ACC112 (cell line): ENCODE data around the gene NLRP14.

Source experiments
- H2AFZ ChIP-seq: fragments of 200-600 bp; sonication (generic); one replicate; pipeline ENCODE4 v1.6.0; 2017; ENCODE audit warnings: antibody characterized with exemption, low read length; ENCODE audit not compliant: unreplicated experiment
- H3K27ac ChIP-seq: fragments of 200-600 bp; sonication (generic); 2 replicates; pipeline ENCODE4 v1.5.1; 2014; ENCODE audit warnings: low read depth, mild to moderate bottlenecking, antibody characterized with exemption, low read length, moderate library complexity
- H3K27me3 ChIP-seq: fragments of 200-600 bp; sonication (generic); 2 replicates; pipeline ENCODE4 v1.6.1; 2014; ENCODE audit warnings: mild to moderate bottlenecking, antibody characterized with exemption, low read length, moderate library complexity, mixed read lengths; ENCODE audit not compliant: insufficient read depth
- H3K36me3 ChIP-seq: fragments of 200-600 bp; sonication (generic); 2 replicates; pipeline ENCODE4 v1.6.1; 2016; ENCODE audit warnings: mild to moderate bottlenecking, antibody characterized with exemption, low read length, moderate library complexity, mixed read lengths; ENCODE audit not compliant: insufficient read depth
- H3K4me1 ChIP-seq: fragments of 200-600 bp; sonication (generic); one replicate; pipeline ENCODE4 v1.6.1; 2016; ENCODE audit warnings: low read length, mixed read lengths; ENCODE audit not compliant: insufficient read depth, unreplicated experiment, control insufficient read depth
- H3K4me3 ChIP-seq: fragments of 200-600 bp; sonication (generic); 2 replicates; pipeline ENCODE4 v1.5.1; 2014; ENCODE audit warnings: mild to moderate bottlenecking, low read depth, low read length
- H3K79me2 ChIP-seq: fragments of 200-600 bp; sonication (generic); one replicate; pipeline ENCODE4 v1.6.0; 2016; ENCODE audit warnings: low read length; ENCODE audit not compliant: control insufficient read depth, unreplicated experiment, insufficient read depth

NLRP14 gene

DNA sequence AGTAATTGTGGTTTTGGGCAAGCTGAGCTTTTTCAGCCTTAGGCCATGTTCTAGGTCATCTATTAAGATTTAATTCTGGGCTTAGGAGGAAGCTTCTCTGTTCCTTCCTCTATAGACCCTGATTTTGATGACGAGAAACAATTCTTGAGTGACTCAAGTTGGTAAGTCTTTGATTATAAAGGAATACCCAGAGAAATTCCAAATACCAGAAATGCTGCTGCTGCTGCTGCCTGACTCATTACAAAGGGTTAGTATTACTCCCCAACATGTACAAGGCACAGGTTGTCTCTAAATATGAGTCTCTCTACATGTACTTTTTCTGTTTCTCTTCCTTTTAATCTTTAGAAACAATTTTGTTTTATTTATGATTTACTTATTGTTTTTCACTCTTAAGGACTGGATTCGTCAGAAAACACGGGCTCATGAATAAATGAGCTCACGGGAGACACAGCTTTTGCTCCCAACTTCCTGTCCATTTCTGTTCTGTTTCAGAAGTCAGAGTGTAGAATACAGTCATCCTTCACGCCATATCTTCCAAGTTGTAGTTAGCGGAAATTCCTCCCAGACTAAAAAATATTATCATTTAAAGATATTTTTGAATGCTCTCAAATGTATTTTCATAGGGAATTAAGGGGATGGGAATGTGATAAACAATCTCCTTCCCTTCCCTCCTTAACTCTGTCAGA lies 36.7 kb downstream of the NLRP14 start:
- Histone ChIP-seq H3K4me3 (no peak overlapping the region), H3K27ac (no peak overlapping the region), H3K27me3 (0 out of 2 replicates have a peak, but pooled peaks cover 5% of the 10 kb centered on the region), H3K4me1 (peaks cover 6% of the 10 kb centered on the region), H2AFZ (no peak overlapping the region), H3K36me3 (no peaks in the 10 kb centered on the region), H3K79me2 (no peaks in the 10 kb centered on the region)

DNA sequence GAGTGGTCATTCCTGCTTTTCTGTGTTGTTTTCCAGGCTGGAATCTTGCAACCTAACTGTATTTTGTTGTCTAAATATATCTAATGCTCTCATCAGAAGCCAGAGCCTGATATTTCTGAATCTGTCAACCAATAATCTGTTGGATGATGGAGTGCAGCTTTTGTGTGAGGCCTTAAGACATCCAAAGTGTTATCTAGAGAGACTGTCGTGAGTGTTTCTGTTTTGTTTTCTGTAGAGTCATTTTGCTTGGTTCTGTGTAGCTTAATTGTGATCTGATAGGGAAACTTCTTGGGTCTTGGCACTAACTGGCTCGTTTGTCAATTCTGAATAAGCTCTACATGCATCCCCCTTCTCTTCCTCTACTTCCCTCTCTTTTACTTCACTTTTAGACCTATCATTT lies 37.4 kb downstream of the NLRP14 start:
- H3K27me3 ChIP-seq, result peaks cover 5% of the 10 kb centered on the region; the same call in 1 of the 2 replicates
- H3K36me3 ChIP-seq, result no peaks in the 10 kb centered on the region
- no peak overlapping the region for H2AFZ ChIP-seq
- H3K27ac ChIP-seq, result no peak overlapping the region
- peaks cover 6% of the 10 kb centered on the region for H3K4me1 ChIP-seq
- H3K4me3 ChIP-seq, result no peak overlapping the region
- H3K79me2 ChIP-seq, result no peaks in the 10 kb centered on the region

DNA sequence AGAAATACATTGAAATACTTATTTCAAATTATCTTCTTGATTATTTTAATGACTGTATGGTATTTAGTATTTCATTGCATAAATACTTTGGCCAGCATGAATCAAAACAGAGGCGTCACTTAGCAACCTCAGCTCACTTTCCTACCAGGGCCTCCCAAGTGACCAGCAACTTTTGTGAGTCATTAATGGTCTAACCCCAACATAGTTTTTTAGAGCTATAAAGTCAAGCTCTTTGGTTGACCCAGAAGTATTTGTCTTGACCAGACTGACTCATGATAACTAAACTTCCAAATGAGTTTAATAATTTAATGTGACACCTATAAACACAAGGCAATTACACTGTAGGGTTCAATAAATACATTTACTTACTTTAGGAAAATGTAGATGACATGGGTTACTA lies 40.6 kb downstream of the NLRP14 start:
- Histone ChIP-seq H3K4me3 (no peak overlapping the region), H3K27me3 (peaks cover 5% of the 10 kb centered on the region; the same call in 1 of the 2 replicates), H3K27ac (peak overlapping the region; percentile 0; the same call in 1 of the 2 replicates), H3K4me1 (peaks cover 6% of the 10 kb centered on the region), H3K79me2 (no peaks in the 10 kb centered on the region), H3K36me3 (no peaks in the 10 kb centered on the region), H2AFZ (no peak overlapping the region)

GRCh38 chr11:7062534-7062933 lies 42.3 kb downstream of the NLRP14 start:
- Histone ChIP-seq H3K4me3 (no peak overlapping the region), H3K36me3 (no peaks in the 10 kb centered on the region), H3K27me3 (peaks cover 7% of the 10 kb centered on the region; the same call in 1 of the 2 replicates), H2AFZ (no peak overlapping the region), H3K4me1 (peaks cover 6% of the 10 kb centered on the region), H3K79me2 (no peaks in the 10 kb centered on the region), H3K27ac (no peak overlapping the region)

- no peak overlapping the region for H2AFZ ChIP-seq
- H3K79me2 ChIP-seq, result no peaks in the 10 kb centered on the region
- H3K36me3 ChIP-seq, result no peaks in the 10 kb centered on the region
- H3K4me1 ChIP-seq, result no peaks in the 10 kb centered on the region
- H3K27me3 ChIP-seq, result peaks cover 22% of the 10 kb centered on the region; the same call in 1 of the 2 replicates
- no peak overlapping the region for H3K4me3 ChIP-seq
- H3K27ac ChIP-seq, result no peak overlapping the region
Measured at GRCh38 chr11:7072401-7073028, 52.2 kb downstream of the NLRP14 start.

- Histone ChIP-seq H3K27ac (no peak overlapping the region), H3K36me3 (no peaks in the 10 kb centered on the region), H3K4me1 (no peaks in the 10 kb centered on the region), H3K27me3 (peaks cover 17% of the 10 kb centered on the region; the same call in 1 of the 2 replicates), H3K79me2 (no peaks in the 10 kb centered on the region), H3K4me3 (no peak overlapping the region), H2AFZ (no peak overlapping the region)
Measured at GRCh38 chr11:7077101-7077500, 56.8 kb downstream of the NLRP14 start.

GRCh38 chr11:7079545-7080135 lies 59.4 kb downstream of the NLRP14 start:
- H3K36me3 ChIP-seq, result no peaks in the 10 kb centered on the region
- H3K27me3 ChIP-seq, result peaks cover 26% of the 10 kb centered on the region
- H3K27ac ChIP-seq, result no peak overlapping the region
- no peak overlapping the region for H2AFZ ChIP-seq
- H3K4me1 ChIP-seq, result no peaks in the 10 kb centered on the region
- no peak overlapping the region for H3K4me3 ChIP-seq
- H3K79me2 ChIP-seq, result no peaks in the 10 kb centered on the region

DNA sequence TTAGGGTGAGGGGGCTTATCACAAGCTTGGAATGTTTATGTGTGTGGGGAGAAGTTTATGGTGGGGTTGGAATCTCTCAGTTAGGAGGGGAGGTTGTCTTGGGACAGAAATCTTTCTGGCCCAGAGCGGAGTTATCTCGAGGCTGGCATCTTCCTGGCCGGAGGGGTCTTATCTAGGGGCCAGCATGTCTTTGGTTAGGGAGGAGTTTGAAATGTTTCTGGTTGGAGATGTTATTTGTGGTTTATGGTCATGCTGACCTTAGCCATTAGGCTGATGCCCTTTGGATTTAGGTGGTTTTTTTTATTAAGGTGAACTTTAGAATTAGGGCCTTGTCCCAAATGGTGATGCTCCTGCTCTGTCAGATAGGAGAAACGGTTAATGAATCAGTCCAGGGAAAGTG lies 60.6 kb downstream of the NLRP14 start:
- H2AFZ ChIP-seq, result no peak overlapping the region
- H3K27ac ChIP-seq, result no peak overlapping the region
- no peak overlapping the region for H3K4me3 ChIP-seq
- peaks cover 28% of the 10 kb centered on the region for H3K27me3 ChIP-seq
- H3K79me2 ChIP-seq, result no peaks in the 10 kb centered on the region
- H3K4me1 ChIP-seq, result no peaks in the 10 kb centered on the region
- no peaks in the 10 kb centered on the region for H3K36me3 ChIP-seq

DNA sequence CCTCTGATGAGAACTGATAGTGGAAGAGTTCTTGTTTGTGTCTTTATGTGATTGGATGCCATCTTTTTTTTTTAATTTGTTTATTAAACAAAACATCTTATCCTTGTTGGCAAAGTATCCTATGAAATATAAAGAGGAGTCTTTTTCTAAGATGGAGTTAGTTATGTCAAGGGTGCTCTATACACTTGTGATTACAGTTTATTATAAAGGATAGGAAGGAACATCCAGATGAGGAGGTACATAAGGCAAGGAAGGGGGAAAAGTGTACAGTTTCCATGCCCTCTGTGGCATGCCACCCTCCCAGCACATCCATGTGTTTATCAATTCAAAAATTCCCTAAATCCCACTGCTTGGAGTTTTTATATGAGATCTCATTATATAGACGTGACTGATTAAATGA lies 61.2 kb downstream of the NLRP14 start:
- Histone ChIP-seq H3K27me3 (peaks cover 29% of the 10 kb centered on the region), H3K4me3 (no peak overlapping the region), H3K27ac (no peak overlapping the region), H3K36me3 (no peaks in the 10 kb centered on the region), H3K79me2 (no peaks in the 10 kb centered on the region), H2AFZ (no peak overlapping the region), H3K4me1 (no peaks in the 10 kb centered on the region)

DNA sequence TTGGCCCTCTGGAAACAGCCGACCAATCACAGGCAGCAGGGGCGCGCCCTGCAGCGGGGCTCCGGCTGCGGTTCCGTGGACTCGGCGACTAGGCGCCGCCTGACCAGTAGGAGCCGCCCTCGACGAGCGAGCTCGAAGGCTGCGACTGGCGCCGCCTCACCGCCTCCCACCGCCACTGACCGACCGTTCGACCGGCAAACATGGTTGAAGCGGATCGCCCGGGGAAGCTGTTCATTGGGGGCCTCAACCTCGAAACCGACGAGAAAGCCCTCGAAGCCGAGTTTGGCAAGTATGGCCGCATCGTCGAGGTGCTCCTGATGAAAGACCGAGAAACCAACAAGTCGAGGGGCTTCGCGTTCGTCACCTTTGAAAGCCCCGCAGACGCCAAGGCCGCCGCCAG lies 68.6 kb downstream of the NLRP14 start, which contains the start of gene RBMXL2:
Gene RBMXL2 (plus strand): TSS at position 78 of the 400 bp plus-strand sequence. CDS start 123 bp downstream, at position 201.
- H3K36me3 ChIP-seq, result no peaks in the 10 kb centered on the region
- H3K27me3 ChIP-seq, result peaks cover 62% of the 10 kb centered on the region
- no peak within 1 kb of the TSS for H2AFZ ChIP-seq
- H3K4me1 ChIP-seq, result no peaks in the 10 kb centered on the region
- no peak within 1 kb of the TSS for H3K27ac ChIP-seq
- no peaks in the 10 kb centered on the region for H3K79me2 ChIP-seq
- no peak within 1 kb of the TSS for H3K4me3 ChIP-seq
